DND-41 (cell line): Measurements from ENCODE around the gene ULK1.
A peak's percentile ranks its signal among the peaks of the same experiment; 100 is the strongest.

Source experiments
- ATAC-seq: fragments of 200-7000 bp; cut with Tn5 transposase; 3 replicates; pipeline ENCODE4 v1.9.1; 2021; ENCODE audit warnings: low read depth; ENCODE audit not compliant: insufficient read depth
- DNase-seq: peaks from one replicate; pipeline ENCODE4 v3.0.0-alpha.2; 2020
- H2AFZ ChIP-seq: 2 replicates; pipeline ENCODE4 v1.6.0; 2012; ENCODE audit warnings: low read depth, low read length
- H3K27ac ChIP-seq: 2 replicates; pipeline ENCODE4 v1.5.1; 2012; ENCODE audit warnings: low read length, inconsistent platforms
- H3K27me3 ChIP-seq: fragments of 200-600 bp; sonication (generic); 2 replicates; pipeline ENCODE4 v1.6.0; 2012; ENCODE audit warnings: low read length, mild to moderate bottlenecking, inconsistent platforms; ENCODE audit not compliant: insufficient read depth, poor library complexity
- H3K36me3 ChIP-seq: 2 replicates; pipeline ENCODE4 v1.5.1; 2012; ENCODE audit warnings: low read length, inconsistent platforms; ENCODE audit not compliant: insufficient read depth
- H3K4me1 ChIP-seq: 2 replicates; pipeline ENCODE4 v1.5.1; 2012; ENCODE audit warnings: mild to moderate bottlenecking, low read length; ENCODE audit not compliant: insufficient read depth
- H3K4me2 ChIP-seq: 2 replicates; pipeline ENCODE4 v1.6.0; 2012; ENCODE audit warnings: mild to moderate bottlenecking, moderate library complexity, low read length, inconsistent platforms; ENCODE audit not compliant: insufficient read depth
- H3K4me3 ChIP-seq, 2 experiments: fragments of 200-600 bp in 1 of 2; shearing (Covaris generic) in 1 of 2; 2 replicates each; pipeline ENCODE4 v1.5.1; 2012 to 2016; ENCODE audit warnings: inconsistent platforms in 2 of 2, low read length in 2 of 2, mild to moderate bottlenecking in 2 of 2, low read depth in 1 of 2, moderate library complexity in 1 of 2
- H3K79me2 ChIP-seq: 2 replicates; pipeline ENCODE4 v1.6.0; 2012; ENCODE audit warnings: low read length, inconsistent platforms; ENCODE audit not compliant: insufficient read depth
- H3K9ac ChIP-seq: 2 replicates; pipeline ENCODE4 v1.6.0; 2012; ENCODE audit warnings: low read depth, mild to moderate bottlenecking, inconsistent platforms, low read length, moderate library complexity
- H3K9me3 ChIP-seq: 2 replicates; pipeline ENCODE4 v1.5.1; 2012; ENCODE audit warnings: low read length, moderate library complexity, mild to moderate bottlenecking, inconsistent platforms; ENCODE audit not compliant: insufficient read depth, severe bottlenecking
- H4K20me1 ChIP-seq: 2 replicates; pipeline ENCODE4 v1.6.0; 2012; ENCODE audit warnings: low read length; ENCODE audit not compliant: insufficient read depth
- CTCF ChIP-seq: IDR thresholded peaks from 2 replicates; pipeline ENCODE4 v1.5.1; 2012; ENCODE audit warnings: borderline replicate concordance, low read length, moderate library complexity, mild to moderate bottlenecking; ENCODE audit not compliant: poor library complexity, severe bottlenecking; ENCODE audit errors: extremely low read depth
- EZH2 ChIP-seq: IDR thresholded peaks from 3 replicates; pipeline ENCODE4 v1.6.1; 2012; ENCODE audit warnings: borderline replicate concordance, low read depth, mild to moderate bottlenecking, moderate library complexity, low read length, inconsistent platforms; ENCODE audit not compliant: severe bottlenecking

ULK1 gene

DNA sequence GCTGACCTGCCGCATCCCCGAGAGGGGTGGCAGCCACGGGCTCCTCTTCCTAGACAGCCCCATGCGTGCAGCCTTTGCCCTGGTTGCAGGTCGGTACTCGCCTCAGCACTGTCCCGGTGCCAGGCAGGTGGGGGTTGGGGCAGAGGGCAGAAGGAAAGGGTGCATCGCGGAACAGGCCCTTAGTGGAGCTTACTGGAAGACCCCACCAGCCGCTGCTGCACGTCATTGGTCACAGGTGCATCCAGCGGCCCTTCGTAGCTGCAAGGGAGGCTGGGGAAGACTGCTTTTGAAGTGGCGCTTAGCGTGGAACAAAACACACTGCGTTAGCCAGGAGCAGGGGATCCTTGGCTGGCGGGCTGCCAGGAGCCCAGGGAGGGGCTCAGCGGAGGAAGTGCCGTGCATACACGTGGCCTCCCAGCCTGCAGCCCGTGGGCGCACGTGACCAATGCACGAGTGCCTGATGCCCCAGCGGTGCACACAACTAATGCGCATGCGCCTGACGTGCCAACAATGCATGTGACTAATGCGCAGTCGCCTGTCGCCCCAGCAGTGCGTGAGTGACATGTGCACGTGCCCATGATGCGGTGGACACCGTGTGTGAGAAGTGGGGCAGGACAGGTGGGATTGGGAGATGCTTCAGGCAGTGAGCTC, 50.3 kb downstream of the ULK1 start:
- Histone ChIP-seq H3K27ac (no peak overlapping the region), H3K9ac (no peak overlapping the region), H3K27me3 (no peaks in the 10 kb centered on the region), H3K4me3 (no peak overlapping the region), H2AFZ (no peak overlapping the region), H3K36me3 (peaks cover 45% of the 10 kb centered on the region), H3K4me1 (peaks cover 4% of the 10 kb centered on the region), H3K79me2 (peaks cover 2% of the 10 kb centered on the region; the same call in 1 of the 2 replicates), H3K4me2 (no peak overlapping the region), H4K20me1 (peaks cover 15% of the 10 kb centered on the region), H3K9me3 (no peaks in the 10 kb centered on the region)
- ATAC-seq (no peak), DNase-seq (peak; percentile 26)
- TF ChIP-seq EZH2 (no peak), CTCF (no peak)

GRCh38 chr12:131946757-131947156, 52.3 kb downstream of the ULK1 start:
- DNase-seq (no peak), ATAC-seq (no peak)
- peaks cover 15% of the 10 kb centered on the region for H4K20me1 ChIP-seq
- H2AFZ ChIP-seq, result no peak overlapping the region
- H3K9me3 ChIP-seq, result no peaks in the 10 kb centered on the region
- H3K9ac ChIP-seq, result no peak overlapping the region
- H3K27me3 ChIP-seq, result no peaks in the 10 kb centered on the region
- H3K36me3 ChIP-seq, result peaks cover 29% of the 10 kb centered on the region
- peaks cover 13% of the 10 kb centered on the region for H3K4me1 ChIP-seq
- peaks cover 22% of the 10 kb centered on the region for H3K79me2 ChIP-seq
- TF ChIP-seq CTCF (no peak), EZH2 (no peak)
- no peak overlapping the region for H3K4me2 ChIP-seq
- no peak overlapping the region for H3K27ac ChIP-seq
- no peak overlapping the region for H3K4me3 ChIP-seq

DNA sequence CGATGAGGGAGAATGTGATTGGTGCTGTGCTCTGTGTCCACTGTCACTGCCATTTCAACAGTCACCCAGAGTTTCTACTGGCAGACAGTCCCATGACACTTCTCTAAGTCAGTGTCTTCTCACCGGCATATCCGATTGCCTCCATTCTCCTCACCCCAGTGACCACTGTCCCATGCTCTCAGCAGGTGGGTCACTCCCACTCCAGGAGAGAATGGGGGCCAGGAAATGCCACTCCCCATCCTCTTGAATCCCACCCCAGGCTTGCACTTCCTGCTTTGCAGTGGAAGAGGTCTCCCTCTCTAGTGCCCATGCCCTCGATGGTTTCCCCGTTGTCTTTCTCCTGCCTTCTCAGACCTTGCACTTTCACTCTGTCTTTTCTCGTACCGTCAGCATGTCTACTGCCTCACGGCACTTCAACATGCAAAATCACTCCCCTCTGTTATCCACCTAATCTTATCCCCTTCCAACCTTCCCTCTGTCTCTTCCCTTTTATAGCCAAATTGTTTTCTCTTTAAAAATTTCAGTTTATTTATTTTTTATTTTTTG, 53.1 kb downstream of the ULK1 start:
- peaks cover 19% of the 10 kb centered on the region for H3K4me1 ChIP-seq
- no peak overlapping the region for H3K27ac ChIP-seq
- TF ChIP-seq EZH2, result no peak
- TF ChIP-seq CTCF, result no peak
- no peak for ATAC-seq
- no peak overlapping the region for H3K4me2 ChIP-seq
- H2AFZ ChIP-seq, result no peak overlapping the region
- H3K79me2 ChIP-seq, result peaks cover 27% of the 10 kb centered on the region
- H3K4me3 ChIP-seq, result no peak overlapping the region
- no peaks in the 10 kb centered on the region for H3K27me3 ChIP-seq
- peaks cover 23% of the 10 kb centered on the region for H3K36me3 ChIP-seq
- H3K9me3 ChIP-seq, result no peaks in the 10 kb centered on the region
- H3K9ac ChIP-seq, result no peak overlapping the region
- H4K20me1 ChIP-seq, result peaks cover 14% of the 10 kb centered on the region
- DNase-seq, result no peak
